Measurements from ENCODE around the gene ANO8.

- TF ChIP-seq POLR2A (IDR thresholded peaks at IDR 0.05; ENCODE audit: low read depth, low read length), result no peak
- TF ChIP-seq POLR2AphosphoS5 (IDR thresholded peaks at IDR 0.05; ENCODE audit: low read depth, low read length), result no peak; the same call in 1 of the 2 replicates
- no peak for TF ChIP-seq TAF1 (IDR thresholded peaks at IDR 0.05; ENCODE audit: borderline replicate concordance, low read depth, low read length)
These were observed 29.5 kb downstream of the ANO8 start for GRCh38 chr19:17305216-17305516.

Measured in GM12892 (cell line).